Activated T-cell treated with anti-CD3 and anti-CD28 coated beads, Interleukin-2, amount 50 U/mL, for 24 hours (primary cell): ENCODE results near the gene SLC26A1.
"Not testable (repeated sequence)": the region's sequence is repeated elsewhere in the genome, so short reads cannot be mapped to it uniquely, and the experiment has no call there.

Experiments
- DNase-seq: peaks from one replicate; pipeline ENCODE4 v3.0.0-alpha.2; 2020
- H3K27ac Mint-ChIP-seq: 2 replicates; pipeline ENCODE4 v1.8.0; 2020; ENCODE audit warnings: mild to moderate bottlenecking, mixed read lengths
- H3K27me3 Mint-ChIP-seq: 2 replicates; pipeline ENCODE4 v1.8.0; 2020; ENCODE audit warnings: mixed read lengths
- H3K36me3 Mint-ChIP-seq: 2 replicates; pipeline ENCODE4 v1.8.0; 2020; ENCODE audit warnings: low read depth, mixed read lengths
- H3K4me1 Mint-ChIP-seq: 2 replicates; pipeline ENCODE4 v1.8.0; 2020; ENCODE audit warnings: low read depth, mixed read lengths
- H3K4me3 Mint-ChIP-seq: 2 replicates; pipeline ENCODE4 v1.8.0; 2020; ENCODE audit warnings: mild to moderate bottlenecking, moderate library complexity, mixed read lengths
- H3K9me3 Mint-ChIP-seq: 2 replicates; pipeline ENCODE4 v1.8.0; 2020; ENCODE audit warnings: mixed read lengths

Gene SLC26A1

DNA sequence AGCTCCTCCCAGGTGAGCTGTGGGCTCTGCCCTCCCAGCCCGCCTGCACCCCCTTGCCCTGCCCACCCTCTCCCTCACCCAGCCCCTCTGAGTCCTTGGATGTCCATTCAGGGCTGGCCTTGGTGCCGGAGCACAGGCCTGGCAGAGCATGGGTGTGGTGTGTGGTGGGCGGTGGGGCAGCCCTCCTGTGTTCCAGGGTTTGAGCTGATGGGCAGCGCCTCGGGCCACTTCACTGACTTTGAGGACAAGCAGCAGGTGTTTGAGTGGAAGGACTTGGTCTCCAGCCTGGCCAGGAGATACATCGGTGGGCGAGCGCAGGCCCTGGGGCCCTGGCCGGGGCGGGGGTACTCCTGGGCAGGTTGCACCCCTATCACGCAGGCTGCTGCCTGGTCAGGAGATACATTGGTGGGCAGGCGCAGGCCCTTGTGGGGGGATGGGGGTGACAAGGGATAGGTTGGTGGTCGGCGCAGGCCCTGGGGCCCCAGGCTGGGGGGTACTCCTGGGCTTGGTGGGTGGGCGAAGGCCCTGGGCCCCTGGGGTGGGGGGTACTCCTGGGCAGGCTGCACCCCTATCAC lies 7.6 kb upstream of the SLC26A1 start:
- Mint-ChIP-seq H3K27me3 (peaks cover 64% of the 10 kb centered on the region), H3K4me3 (no peak overlapping the region), H3K4me1 (peaks cover 11% of the 10 kb centered on the region), H3K36me3 (no peaks in the 10 kb centered on the region), H3K9me3 (no peaks in the 10 kb centered on the region), H3K27ac (no peak overlapping the region)
- no peak for DNase-seq

DNA sequence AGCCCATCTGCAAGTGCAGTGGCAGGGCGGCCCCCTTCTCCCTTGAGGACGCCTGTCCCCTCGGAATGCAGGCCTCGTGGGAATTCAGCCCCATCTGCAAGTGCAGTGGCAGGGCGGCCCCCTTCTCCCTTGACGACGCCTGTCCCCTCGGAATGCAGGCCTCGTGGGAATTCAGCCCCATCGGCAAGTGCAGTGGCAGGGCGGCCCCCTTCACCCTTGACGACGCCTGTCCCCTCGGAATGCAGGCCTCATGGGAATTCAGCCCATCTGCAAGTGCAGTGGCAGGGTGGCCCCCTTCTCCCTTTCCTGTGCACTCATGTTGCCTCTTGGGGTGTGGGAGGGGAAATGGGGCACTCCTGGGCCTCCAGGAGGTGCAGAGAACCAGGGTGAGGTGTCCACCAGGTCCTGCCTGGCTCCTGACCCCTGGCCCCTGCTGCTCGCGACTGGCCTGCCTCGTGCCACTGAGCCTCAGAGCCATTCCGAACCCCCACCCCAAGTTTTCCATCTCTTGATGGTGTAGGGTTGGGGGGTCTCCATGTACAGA lies 6.8 kb upstream of the SLC26A1 start:
- H3K4me3 Mint-ChIP-seq, result no peak overlapping the region
- H3K9me3 Mint-ChIP-seq, result no peaks in the 10 kb centered on the region

DNA sequence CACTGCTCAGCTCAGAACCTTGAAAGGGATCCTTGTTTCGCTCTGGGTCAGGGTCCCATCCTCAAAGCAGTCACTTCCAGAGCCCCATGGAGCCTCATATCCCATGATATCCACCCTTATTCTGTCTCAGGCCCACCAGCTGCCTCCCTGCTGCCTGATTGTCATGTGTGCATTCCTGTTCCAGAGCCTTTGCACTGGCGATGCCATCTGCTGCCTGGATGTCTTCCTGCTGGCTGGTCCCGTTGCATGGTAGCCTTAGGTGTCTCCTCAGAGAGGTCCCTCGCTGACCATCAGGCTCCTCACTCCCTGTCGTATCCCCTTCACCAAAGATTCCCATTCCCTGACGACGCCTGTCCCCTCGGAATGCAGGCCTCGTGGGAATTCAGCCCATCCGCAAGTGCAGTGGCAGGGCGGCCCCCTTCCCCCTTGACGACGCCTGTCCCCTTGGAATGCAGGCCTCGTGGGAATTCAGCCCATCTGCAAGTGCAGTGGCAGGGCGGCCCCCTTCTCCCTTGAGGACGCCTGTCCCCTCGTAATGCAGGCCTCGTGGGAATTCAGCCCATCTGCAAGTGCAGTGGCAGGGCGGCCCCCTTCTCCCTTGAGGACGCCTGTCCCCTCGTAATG lies 6.1 kb upstream of the SLC26A1 start:
- not testable (repeated sequence) for H3K36me3 Mint-ChIP-seq, H3K27ac Mint-ChIP-seq

More for the DNA sequence above, 6.8 kb upstream of the SLC26A1 start:
- Mint-ChIP-seq H3K27ac (no peak overlapping the region), H3K27me3 (peaks cover 59% of the 10 kb centered on the region), H3K36me3 (no peaks in the 10 kb centered on the region), H3K4me1 (peaks cover 11% of the 10 kb centered on the region)
- DNase-seq, result no peak

DNA sequence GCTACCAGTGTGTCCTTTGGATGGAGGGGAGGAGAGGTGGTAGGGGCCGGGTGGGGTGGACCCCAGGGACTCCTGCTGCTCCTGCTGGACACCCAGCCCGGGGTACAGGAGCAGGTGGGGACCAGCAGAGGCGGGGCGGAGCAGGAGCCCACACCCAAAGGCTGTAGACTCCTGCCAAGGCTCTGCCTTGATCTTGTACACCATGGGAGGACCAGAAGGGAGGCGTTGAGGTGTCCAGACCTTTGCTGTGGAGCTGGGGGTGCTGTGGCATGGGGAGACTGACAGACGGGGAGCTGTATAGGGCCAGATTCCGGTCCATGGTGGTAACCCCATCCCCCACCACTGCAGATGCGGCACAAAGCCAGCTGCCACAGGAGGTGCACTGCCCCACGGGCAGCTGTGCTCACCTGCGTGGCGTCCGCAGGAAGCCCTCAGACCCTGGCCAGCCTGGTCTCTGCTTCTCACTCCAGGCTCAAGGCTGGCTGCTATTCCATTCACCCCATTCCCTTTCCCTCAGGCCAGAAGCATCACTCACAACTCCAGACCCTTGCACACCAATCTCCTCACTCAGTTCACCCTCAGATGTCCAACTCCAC lies 5.0 kb upstream of the SLC26A1 start:
- H3K36me3 Mint-ChIP-seq, result no peaks in the 10 kb centered on the region
- H3K4me1 Mint-ChIP-seq, result peaks cover 11% of the 10 kb centered on the region
- H3K4me3 Mint-ChIP-seq, result no peak overlapping the region
- peaks cover 45% of the 10 kb centered on the region for H3K27me3 Mint-ChIP-seq
- no peak for DNase-seq
- no peak overlapping the region for H3K27ac Mint-ChIP-seq
- no peaks in the 10 kb centered on the region for H3K9me3 Mint-ChIP-seq

More for the DNA sequence above, 6.1 kb upstream of the SLC26A1 start:
- H3K4me3 Mint-ChIP-seq, H3K9me3 Mint-ChIP-seq, DNase-seq: not testable (repeated sequence)
- Mint-ChIP-seq H3K27me3 (peaks cover 54% of the 10 kb centered on the region), H3K4me1 (peaks cover 11% of the 10 kb centered on the region)

DNA sequence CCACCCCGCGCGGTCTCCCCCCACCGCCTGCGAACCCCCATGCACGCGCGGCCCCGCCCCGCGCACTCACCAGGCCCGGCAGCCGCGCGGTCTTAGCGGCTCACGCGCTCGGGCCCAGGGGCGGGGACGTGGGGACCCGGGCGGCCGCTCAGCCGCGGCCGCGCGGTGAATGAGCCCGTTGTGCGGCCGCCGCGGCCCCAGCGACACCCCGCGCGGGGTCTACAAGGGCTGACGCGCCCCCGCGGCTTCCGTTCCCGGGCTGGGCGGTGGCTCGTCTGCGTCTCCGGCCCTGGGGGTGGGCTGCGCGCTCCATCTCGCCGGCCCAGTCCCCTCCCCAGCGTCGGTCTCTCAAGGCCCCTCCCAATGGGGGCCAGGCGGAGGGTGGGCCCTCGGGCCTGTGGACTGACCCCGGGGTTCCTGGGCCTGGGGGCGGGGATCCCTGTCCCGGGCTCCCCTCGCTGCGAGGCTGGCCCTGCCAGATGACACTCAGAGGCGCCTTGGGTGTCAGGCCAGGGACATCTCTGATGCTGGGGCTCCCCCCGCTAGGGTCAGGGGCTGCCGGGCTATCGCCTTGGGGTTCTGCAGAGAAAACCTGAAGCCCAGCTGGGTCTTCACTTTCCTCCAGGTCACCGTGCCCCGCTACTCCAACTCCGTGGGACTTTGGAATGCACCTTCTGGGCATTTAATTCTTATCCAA lies 4.3 kb upstream of the SLC26A1 start:
- no peaks in the 10 kb centered on the region for H3K9me3 Mint-ChIP-seq
- H3K27ac Mint-ChIP-seq, result no peak overlapping the region
- H3K4me1 Mint-ChIP-seq, result peaks cover 11% of the 10 kb centered on the region
- H3K27me3 Mint-ChIP-seq, result peaks cover 45% of the 10 kb centered on the region
- H3K4me3 Mint-ChIP-seq, result no peak overlapping the region
- no peaks in the 10 kb centered on the region for H3K36me3 Mint-ChIP-seq
- DNase-seq, result no peak

DNA sequence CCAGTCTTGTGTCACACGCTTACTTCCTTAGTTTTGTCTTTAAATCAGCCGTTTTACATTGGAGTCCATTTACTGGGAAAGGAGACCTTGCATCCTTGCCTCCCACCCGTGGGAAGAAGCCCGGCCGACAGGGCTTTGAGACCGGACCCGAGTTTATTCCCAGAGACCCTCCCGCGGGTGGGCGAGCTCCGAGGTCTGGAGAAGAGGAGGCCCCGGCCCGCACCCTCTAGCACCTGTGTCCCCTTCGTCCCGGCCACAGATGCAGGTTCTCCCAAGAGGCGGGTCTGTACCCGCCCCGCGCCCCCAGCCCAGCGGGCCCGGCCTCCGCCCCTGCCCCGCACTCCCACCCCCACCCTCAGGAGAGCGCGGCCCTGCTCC lies 3.8 kb upstream of the SLC26A1 start:
- peaks cover 41% of the 10 kb centered on the region for H3K27me3 Mint-ChIP-seq
- H3K36me3 Mint-ChIP-seq, result no peaks in the 10 kb centered on the region
- H3K4me3 Mint-ChIP-seq, result no peak overlapping the region
- DNase-seq, result no peak
- H3K4me1 Mint-ChIP-seq, result peaks cover 10% of the 10 kb centered on the region
- H3K9me3 Mint-ChIP-seq, result no peaks in the 10 kb centered on the region
- H3K27ac Mint-ChIP-seq, result no peak overlapping the region

DNA sequence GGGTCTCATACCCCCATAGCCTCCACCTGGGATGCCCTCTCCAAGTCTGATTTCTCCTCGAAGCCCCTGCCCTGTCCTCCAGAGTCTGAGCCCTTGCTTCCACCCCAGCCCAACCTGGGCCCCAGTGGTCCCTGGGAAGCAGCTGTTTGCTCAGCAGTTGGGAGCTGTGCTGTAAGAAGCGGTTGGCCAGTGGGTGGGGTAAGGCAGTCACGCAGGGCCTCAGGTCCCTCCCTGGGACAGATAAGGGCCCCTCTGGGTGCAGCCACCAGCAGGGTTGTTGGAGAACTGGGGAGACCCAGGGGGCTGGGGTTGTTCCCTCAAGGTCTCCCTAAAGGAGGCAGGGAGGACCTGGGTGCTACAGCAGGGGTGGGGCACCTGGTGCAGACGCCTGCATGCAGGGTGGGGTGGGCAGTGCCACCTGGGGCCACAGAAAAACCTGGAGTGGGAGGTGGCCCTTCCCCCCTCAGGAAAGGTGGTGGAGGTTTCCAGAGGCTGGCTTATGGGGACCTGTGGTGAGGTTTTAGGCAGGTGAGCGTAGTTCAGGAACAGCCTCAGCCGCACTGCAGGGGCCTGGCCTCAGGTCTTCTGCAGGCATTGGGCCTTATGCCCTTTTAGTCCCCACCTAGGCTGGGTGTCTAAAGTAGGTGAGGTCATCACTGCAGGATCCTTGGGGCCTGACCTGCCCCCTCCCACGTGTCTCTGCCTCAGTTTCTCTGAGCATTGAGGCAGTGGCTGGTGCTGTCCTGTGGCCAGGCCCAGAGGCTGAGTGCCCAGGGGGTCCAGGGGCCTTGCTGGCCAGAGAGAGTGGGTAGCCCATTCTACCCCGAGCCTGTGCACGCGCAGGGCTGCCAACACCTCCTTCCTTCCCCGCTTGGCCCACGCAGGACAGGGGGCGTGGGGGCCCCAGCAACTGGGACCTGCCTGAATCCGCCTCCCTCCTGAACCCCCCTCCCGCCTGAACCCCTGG lies 3.1 kb upstream of the SLC26A1 start:
- no peak overlapping the region for H3K4me3 Mint-ChIP-seq
- H3K36me3 Mint-ChIP-seq, result no peaks in the 10 kb centered on the region
- H3K27ac Mint-ChIP-seq, result no peak overlapping the region
- no peak for DNase-seq
- peaks cover 10% of the 10 kb centered on the region for H3K4me1 Mint-ChIP-seq
- H3K9me3 Mint-ChIP-seq, result no peaks in the 10 kb centered on the region
- H3K27me3 Mint-ChIP-seq, result peaks cover 35% of the 10 kb centered on the region

DNA sequence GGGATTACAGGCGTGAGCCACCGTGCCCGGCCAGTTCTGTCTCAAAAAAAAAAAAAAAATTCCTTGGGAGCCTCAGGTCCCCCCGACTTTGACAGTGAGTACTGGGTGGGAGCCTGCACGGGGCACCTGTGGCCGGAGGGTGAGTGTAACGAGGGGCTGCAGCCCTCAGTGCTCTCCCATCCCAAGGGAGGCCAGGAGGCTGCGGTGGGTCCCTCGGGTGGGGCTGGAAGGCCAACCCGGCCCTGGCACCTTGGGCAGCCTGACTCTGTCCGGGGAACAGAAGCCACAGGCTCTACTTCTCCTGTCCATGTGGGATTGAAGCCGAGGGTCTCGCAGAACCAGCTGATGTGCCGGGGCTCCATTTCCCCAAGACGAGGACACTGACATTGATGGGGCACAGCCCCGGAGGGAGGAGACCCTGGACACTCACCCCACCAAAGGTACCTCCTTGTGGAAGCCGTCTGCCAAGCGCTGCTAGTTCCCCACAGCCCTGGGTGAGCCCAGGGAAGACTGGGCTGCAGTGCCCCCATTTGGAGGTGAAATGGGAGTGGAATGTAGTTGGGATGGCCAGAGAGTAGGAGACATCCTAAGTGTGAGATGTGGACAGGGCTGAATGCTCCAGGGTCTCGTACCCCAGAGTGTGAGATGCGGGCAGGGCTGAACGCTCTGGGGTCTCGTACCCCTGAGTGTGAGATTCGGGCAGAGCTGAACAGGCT lies 2.3 kb upstream of the SLC26A1 start:
- H3K4me3 Mint-ChIP-seq, result no peak overlapping the region
- H3K27ac Mint-ChIP-seq, result no peak overlapping the region
- peaks cover 2% of the 10 kb centered on the region for H3K36me3 Mint-ChIP-seq
- H3K9me3 Mint-ChIP-seq, result no peaks in the 10 kb centered on the region
- H3K4me1 Mint-ChIP-seq, result peaks cover 10% of the 10 kb centered on the region
- H3K27me3 Mint-ChIP-seq, result peaks cover 29% of the 10 kb centered on the region
- DNase-seq, result no peak

DNA sequence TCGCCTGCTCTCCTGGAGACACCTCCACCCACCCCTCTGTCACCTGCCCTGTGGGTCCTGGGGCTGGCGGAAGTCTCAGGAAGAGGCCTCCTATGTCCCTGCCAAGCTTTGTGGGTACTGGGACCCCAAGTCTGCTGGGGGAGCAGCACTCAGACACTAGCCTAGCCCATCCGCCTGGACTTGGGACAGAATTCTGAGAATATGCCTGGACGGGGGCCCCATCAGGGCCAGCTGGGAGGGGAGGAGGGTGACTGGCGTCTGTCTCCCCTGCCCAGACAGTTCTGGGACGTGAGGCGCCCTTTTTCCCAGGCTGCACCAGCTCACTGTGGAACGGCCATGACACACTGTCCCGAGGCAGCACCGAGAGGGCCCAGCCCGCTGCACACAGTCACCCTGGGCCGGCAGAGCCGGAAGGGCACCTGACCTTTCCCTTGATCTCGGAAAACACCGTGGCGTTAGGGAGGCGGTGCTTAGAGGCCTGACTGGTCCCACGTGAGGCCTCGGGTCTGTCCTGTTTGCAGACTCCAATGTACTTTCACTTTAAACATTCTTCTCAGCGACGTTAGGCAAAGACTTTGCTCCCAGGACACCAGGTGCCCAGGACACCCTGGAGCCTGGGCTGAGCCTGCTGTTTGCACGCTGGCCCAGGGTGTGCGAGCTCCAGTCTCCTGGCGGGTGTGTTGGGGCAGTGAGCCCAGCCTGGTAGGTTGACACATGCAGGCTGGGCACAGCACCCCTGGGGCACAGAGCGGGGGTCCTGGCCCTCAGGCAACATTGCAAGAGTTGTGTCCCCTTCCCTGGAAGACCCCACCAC lies 700 bp downstream of the SLC26A1 start:
- Mint-ChIP-seq H3K9me3 (no peaks in the 10 kb centered on the region), H3K4me1 (peaks cover 11% of the 10 kb centered on the region), H3K36me3 (peaks cover 6% of the 10 kb centered on the region), H3K4me3 (no peak overlapping the region), H3K27me3 (peaks cover 4% of the 10 kb centered on the region), H3K27ac (no peak overlapping the region)
- no peak for DNase-seq

DNA sequence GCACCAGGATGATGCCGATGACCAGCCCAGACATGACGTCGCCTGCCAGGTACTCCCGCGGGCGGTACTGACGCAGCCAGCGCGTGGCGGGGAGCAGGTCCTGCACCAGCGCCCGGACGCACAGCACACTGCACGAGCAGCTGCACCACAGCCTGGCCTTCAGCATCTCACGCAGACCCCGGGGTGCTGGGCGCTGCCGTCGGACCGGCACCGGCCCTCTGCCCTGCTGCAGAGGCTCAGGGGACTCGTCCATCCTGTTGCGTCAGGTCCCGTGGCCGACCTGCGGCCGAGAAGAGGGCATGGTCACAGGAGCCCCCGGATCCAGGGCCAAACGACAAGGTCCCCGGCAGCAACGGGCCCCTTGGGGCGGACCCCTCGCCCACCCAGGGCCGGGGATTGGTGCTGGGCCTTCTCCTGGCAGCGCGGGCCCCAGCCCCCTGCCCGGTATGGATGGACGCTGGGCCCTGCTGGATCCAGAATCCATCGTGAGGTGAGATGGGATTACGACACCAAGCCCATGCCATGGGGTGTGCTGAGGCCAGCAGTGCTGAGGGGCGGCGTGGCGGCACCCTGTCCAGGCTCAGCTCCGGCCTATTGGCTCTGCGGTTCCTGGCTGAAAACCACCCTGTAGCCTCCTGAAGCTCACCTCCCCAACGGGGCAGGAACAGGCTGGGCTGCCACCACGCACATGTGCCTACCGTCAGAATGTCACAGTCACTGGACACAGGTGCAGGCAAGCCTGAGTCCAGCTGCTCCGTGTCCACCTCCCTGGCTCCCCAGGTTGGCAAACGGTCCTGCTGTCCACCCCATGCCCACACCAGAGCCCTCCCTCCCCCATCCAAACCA lies 1.5 kb downstream of the SLC26A1 start:
- peaks cover 10% of the 10 kb centered on the region for H3K4me1 Mint-ChIP-seq
- H3K27ac Mint-ChIP-seq, result no peak overlapping the region
- peaks cover 6% of the 10 kb centered on the region for H3K36me3 Mint-ChIP-seq
- no peaks in the 10 kb centered on the region for H3K9me3 Mint-ChIP-seq
- no peak for DNase-seq
- H3K27me3 Mint-ChIP-seq, result peaks cover under 1% of the 10 kb centered on the region
- no peak overlapping the region for H3K4me3 Mint-ChIP-seq

DNA sequence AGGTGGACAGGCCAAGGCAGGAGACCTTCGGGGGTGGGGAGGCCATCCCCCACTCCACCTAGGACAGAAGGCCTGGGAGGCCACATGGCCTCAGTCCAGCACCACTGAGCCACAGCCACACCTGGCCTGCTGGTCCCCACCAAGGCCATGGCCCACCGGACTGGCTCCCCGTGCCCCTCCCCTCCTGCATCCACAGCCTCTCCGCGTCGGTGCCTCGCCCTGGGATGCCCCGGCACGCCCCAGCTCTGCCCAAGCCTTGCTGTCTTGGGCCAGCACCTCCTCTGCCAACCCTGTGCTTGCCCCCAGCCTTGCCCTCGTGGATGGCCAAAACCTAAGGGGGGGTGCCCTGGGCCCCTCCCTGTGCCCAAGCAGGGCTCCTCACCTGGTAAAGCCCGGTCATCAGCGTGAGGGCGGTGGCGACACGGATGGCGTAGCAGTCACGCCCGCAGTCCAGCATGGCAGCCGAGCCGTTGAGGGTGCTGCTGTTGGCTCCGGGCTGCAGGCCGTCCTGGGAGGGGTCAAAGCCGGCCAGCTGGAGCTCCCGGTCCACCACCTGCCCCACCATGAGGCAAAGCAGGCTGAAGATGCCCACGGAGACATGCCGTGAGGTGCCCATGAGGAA lies 2.3 kb downstream of the SLC26A1 start:
- DNase-seq, result no peak
- H3K36me3 Mint-ChIP-seq, result peaks cover 6% of the 10 kb centered on the region
- no peaks in the 10 kb centered on the region for H3K9me3 Mint-ChIP-seq
- H3K4me1 Mint-ChIP-seq, result peaks cover 16% of the 10 kb centered on the region
- H3K27ac Mint-ChIP-seq, result no peak overlapping the region
- H3K27me3 Mint-ChIP-seq, result no peaks in the 10 kb centered on the region
- no peak overlapping the region for H3K4me3 Mint-ChIP-seq
